ENCODE measurements around the gene GRIFIN. TPM values are rescaled to one million over a fixed set of nuclear protein-coding genes. Genes with fewer than 3 reads are reported as not detected.

Gene GRIFIN
- not detected in 3 replicates for total RNA-seq

- H3K4me3 Mint-ChIP-seq: no peak within 1 kb of the TSS
- DNase-seq (ENCODE audit: low spot score in 2 of 2, unreplicated experiment in 2 of 2): no peak
- TF ChIP-seq, protein P1, sequence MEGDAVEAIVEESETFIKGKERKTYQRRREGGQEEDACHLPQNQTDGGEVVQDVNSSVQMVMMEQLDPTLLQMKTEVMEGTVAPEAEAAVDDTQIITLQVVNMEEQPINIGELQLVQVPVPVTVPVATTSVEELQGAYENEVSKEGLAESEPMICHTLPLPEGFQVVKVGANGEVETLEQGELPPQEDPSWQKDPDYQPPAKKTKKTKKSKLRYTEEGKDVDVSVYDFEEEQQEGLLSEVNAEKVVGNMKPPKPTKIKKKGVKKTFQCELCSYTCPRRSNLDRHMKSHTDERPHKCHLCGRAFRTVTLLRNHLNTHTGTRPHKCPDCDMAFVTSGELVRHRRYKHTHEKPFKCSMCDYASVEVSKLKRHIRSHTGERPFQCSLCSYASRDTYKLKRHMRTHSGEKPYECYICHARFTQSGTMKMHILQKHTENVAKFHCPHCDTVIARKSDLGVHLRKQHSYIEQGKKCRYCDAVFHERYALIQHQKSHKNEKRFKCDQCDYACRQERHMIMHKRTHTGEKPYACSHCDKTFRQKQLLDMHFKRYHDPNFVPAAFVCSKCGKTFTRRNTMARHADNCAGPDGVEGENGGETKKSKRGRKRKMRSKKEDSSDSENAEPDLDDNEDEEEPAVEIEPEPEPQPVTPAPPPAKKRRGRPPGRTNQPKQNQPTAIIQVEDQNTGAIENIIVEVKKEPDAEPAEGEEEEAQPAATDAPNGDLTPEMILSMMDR (IDR thresholded peaks at IDR 0.05; ENCODE audit: unreplicated experiment): no peak
- H3K36me3 Mint-ChIP-seq: no peaks in the 10 kb centered on the region
- no peak within 1 kb of the TSS for H3K27ac Mint-ChIP-seq
- H3K9me3 Mint-ChIP-seq: no peaks in the 10 kb centered on the region
- no peaks in the 10 kb centered on the region for H3K4me1 Mint-ChIP-seq
- no peaks in the 10 kb centered on the region for H3K27me3 Mint-ChIP-seq (ENCODE audit: low read depth)
Measured at GRCh38 chr7:2476298-2476697, at the start of gene GRIFIN. TSS of gene GRIFIN (minus strand) at chr7:2476398. CDS start at chr7:2476383, 15 bp downstream.

DNA sequence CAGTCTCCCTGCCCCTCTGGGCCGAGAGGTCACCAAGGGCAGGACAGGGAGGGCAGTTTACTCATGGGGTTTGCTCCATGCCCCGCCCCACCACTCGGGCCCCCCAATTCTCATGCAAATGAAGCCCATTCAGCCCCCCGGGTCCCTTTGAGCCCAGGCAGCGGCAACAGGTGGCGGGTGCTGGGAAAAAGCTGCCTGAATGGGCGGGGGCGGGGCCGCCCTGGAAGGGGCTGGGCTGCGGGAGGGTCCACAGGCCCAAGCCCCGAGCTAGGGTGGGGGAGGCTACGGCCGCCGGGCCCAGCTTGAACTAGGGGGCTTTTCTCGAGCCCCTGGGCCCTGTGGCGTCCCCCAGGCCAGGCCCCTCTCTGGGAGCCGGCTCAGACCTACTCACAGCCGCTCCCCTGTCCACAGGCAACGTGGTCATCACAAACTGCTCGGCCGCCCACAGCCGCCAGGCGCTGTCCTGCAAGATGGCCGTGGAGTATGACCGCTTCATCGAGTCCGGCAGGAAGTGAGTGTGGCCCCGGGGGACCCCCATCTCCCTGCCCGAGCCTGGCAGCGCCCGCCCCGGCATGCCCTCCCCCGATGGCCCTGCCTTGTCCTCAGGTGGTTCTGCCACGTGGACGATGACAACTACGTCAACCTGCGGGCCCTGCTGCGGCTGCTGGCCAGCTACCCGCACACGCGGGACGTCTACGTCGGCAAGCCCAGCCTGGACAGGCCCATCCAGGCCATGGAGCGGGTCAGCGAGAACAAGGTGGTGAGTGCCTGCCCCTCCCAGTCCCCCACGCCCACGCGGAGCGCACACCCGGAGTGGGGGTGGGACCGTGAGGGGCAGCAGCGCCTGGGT is 48.8 kb upstream of the GRIFIN start:
- no peak overlapping the region for H3K27ac Mint-ChIP-seq
- no peak for DNase-seq (ENCODE audit: low spot score in 2 of 2, unreplicated experiment in 2 of 2)
- peaks cover 18% of the 10 kb centered on the region for H3K27me3 Mint-ChIP-seq (ENCODE audit: low read depth)
- peaks cover 42% of the 10 kb centered on the region for H3K4me1 Mint-ChIP-seq
- peaks cover 4% of the 10 kb centered on the region for H3K36me3 Mint-ChIP-seq
- H3K4me3 Mint-ChIP-seq: no peak overlapping the region
- H3K9me3 Mint-ChIP-seq: no peaks in the 10 kb centered on the region
- TF ChIP-seq, protein P1 (IDR thresholded peaks at IDR 0.05; ENCODE audit: unreplicated experiment): no peak

- DNase-seq (ENCODE audit: low spot score in 2 of 2, unreplicated experiment in 2 of 2): no peak
- Mint-ChIP-seq H3K9me3 (no peaks in the 10 kb centered on the region), H3K4me3 (no peak overlapping the region), H3K4me1 (peaks cover 42% of the 10 kb centered on the region), H3K36me3 (peaks cover 4% of the 10 kb centered on the region), H3K27me3 (ENCODE audit: low read depth) (peaks cover 18% of the 10 kb centered on the region), H3K27ac (no peak overlapping the region)
- TF ChIP-seq, protein P1 (IDR thresholded peaks at IDR 0.05; ENCODE audit: unreplicated experiment): no peak
Measured at GRCh38 chr7:2523941-2524807, 48.0 kb upstream of the GRIFIN start.

GRCh38 chr7:2523461-2523936 is 47.3 kb upstream of the GRIFIN start:
- DNase-seq (ENCODE audit: low spot score in 2 of 2, unreplicated experiment in 2 of 2): no peak
- no peaks in the 10 kb centered on the region for H3K9me3 Mint-ChIP-seq
- TF ChIP-seq, protein P1 (IDR thresholded peaks at IDR 0.05; ENCODE audit: unreplicated experiment): no peak
- peaks cover 4% of the 10 kb centered on the region for H3K36me3 Mint-ChIP-seq
- peaks cover 18% of the 10 kb centered on the region for H3K27me3 Mint-ChIP-seq (ENCODE audit: low read depth)
- peak overlapping the region; percentile 94 for H3K27ac Mint-ChIP-seq
- H3K4me1 Mint-ChIP-seq: peaks cover 47% of the 10 kb centered on the region
- peak overlapping the region; percentile 56 for H3K4me3 Mint-ChIP-seq

DNA sequence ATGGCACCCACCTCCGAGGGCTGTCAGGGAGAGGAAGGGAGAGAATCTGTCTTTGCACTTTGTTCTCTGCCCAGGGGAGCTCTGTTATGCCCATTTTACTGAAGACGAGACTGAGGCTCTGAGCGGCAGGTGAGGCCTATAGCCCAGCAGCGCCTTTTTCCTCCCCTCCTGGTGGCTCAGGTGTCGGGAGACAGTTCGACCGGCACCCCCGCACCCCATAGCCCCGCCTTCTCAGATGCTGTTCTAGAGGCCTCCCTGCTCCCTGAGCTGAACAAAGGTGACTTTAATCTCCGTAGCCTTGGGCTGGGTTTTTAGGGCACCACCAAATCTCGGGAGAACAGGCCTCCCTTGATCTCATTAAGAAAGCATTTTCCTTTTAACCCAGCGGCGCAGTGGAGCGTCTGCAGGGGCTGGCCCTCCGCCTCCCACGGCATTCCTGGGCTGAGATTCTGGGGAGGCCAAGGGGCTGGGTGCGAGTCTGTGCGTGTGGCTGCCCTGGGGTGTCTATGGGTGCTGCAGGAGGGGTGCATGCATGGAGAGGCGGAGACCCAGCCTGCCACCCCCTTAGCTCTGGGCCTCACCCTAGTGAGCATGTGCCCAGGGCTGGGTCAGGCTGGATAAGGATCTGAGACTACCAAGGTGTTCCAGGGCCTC is 46.7 kb upstream of the GRIFIN start:
- TF ChIP-seq, protein P1 (IDR thresholded peaks at IDR 0.05; ENCODE audit: unreplicated experiment): no peak
- H3K9me3 Mint-ChIP-seq: no peaks in the 10 kb centered on the region
- H3K27ac Mint-ChIP-seq: peak overlapping the region; percentile 94
- peaks cover 21% of the 10 kb centered on the region for H3K27me3 Mint-ChIP-seq (ENCODE audit: low read depth)
- peak overlapping the region; percentile 56 for H3K4me3 Mint-ChIP-seq
- peaks cover 47% of the 10 kb centered on the region for H3K4me1 Mint-ChIP-seq
- DNase-seq (ENCODE audit: low spot score in 2 of 2, unreplicated experiment in 2 of 2): peak; percentile 50 to 69
- peaks cover 4% of the 10 kb centered on the region for H3K36me3 Mint-ChIP-seq
